HG03060 (cell line): ENCODE measurements around the gene CDCA3.

Experiments used
- ATAC-seq: cut with Tn5 transposase; IDR thresholded peaks from one replicate; pipeline ENCODE4 v1.9.1; 2021; ENCODE audit warnings: low read depth, moderate number of reproducible peaks; ENCODE audit not compliant: unreplicated experiment

Gene CDCA3

DNA sequence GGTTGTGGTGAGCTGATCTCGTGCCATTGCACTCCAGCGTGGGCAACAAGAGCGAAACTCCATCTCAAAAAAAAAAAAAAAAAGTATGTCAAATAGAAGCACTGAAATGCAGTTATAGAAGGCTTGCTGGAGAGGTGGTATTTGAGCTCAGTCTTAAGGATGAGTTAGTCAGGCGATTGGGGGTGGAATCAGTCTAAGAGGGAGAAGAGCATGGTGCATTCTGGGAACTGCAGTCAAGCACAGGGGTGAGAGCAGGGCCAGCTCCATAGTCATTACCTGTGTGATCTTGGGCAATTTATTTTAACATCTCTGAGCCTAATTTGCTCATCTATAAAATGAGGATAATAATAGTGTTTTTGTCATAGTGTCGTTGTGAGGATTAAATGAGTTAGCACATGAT, 16.2 kb downstream of the CDCA3 start:
- no peak for ATAC-seq

DNA sequence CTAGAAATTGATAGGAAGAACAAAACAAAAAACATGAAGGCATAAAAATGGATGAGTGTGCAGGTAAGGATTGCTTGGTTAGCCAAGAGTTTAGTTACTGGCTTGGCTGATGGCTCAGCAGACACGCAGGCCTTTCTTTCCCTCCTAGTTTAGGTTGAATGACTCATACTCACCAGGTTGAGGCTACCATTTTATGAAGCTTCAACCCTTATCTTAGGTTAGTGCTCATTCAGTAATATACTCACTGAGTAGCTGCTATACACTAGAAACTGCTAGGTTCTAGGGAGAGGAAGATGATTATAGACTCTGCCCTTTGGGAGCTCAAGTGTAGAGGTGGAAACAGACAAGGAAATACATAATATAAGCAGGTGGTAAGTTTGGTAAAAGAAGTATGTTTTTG, 16.8 kb downstream of the CDCA3 start:
- no peak for ATAC-seq

DNA sequence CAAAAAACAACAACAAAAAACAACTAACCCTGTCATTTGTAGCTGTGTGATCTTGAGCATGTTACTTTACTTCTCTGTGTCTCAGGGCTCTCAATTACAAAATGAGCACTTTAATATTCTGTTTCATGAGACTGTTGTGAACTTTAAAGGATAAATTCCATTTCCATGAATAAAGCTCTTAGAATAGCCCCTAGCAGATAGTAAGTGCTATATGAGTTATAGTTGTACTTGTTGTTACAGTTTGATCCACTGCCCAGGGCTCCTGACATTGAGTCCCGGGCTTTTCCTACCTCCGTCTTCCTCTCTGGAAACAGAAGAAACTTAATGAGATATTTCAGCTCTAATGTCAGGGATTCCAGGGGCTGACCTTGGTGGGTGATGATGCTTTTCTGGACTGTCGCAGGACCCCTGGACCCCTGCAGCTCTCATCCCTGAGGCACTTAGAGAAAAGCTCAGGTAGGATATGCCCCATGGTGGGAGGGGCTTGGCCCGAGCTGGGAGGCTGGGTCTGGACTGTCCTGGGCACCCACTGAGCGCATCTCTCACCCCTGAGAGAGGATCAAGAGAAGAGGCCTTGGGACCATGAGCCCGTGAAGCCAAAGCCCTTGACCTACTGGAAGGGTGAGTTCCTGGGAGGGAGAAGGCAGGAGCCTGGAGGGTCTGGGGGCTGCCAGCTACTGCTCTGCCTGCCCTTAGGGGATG, 17.7 kb downstream of the CDCA3 start:
- ATAC-seq = no peak

DNA sequence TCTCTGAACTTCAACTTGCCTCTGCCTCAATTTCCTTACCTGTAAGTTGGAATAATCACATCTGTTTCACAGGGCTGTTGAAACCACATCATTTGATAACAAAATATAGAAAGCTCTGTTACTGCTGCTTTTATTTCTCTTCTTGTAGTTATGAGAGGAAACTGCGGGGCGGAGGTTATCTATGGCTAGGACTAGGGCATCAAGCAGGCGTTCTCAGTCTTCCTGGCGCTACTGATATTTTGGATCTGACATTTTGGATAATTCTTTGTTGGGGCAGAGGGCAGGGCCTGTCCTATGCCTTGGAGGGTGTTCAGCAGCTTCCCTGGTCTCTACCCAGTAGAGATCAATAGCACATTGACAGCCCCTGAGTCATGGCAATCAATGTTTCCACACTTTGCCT, 19.0 kb downstream of the CDCA3 start:
- no peak for ATAC-seq

DNA sequence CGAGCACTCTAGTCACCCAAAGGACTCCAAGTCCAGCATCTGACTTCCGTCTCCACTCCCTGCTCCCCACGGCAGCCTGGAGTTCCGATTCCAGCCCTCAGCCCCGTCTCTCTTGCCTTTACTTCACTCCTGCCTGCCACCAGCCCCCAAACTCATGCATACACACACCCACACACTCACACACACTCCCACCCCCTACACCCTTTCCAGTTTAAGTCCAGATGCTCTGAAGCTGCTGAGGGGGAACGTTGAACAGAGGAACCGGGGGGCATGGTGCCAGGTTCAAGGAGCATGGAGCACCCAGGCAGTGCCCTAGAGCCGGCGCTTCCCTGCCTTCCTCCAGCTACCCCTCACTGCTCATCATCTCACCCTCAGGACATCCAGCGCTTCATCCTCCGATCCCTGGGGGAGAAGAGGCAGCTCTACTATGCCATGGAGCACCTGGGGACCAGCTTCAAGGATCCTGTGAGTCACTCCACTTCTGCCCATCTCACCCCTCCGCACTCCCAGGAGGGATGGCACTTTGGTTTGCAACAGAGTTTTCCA, 19.6 kb downstream of the CDCA3 start:
- no peak for ATAC-seq

DNA sequence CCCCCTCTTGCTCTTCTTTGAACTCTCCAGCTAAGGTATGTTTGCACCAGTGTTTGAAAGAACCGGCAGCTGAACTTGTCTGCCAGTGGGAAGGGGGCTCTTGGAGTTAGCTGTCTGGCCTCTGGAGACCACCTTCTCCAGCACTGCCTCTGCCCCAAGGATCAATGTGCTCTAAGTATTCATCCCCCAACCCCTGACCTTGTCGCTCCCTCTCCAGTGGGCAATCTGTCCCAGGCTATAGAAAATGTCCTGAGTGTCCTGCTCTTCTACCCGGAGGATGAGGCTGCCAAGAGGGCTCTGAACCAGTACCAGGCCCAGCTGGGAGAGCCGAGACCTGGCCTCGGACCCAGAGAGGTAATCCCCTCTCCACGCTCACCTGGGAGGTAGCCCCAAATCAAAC, 20.1 kb downstream of the CDCA3 start:
- no peak for ATAC-seq

DNA sequence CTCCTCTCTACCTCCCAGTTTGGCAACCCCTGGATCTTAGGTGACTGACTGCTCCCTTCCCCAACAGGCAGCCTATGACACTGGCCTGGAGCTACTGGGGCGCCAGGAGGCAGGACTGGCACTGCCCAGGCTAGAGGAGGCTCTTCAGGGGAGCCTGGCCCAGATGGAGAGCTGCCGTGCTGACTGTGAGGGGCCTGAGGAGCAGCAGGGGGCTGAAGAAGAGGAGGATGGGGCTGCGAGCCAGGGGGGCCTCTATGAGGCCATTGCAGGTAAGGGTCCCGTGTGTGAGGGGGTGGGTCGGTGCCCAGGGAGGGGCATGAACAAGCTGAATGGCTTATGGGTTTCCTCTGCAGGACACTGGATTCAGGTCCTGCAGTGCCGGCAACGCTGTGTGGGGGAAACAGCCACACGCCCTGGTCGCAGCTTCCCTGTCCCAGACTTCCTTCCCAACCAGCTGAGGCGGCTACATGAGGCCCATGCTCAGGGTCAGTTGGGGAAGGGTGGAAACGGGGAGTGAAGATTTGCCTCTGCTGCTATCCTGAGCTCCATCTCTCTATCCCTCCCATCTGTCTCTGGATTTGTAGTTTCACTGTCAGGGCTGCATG, 20.7 kb downstream of the CDCA3 start:
- ATAC-seq = no peak

DNA sequence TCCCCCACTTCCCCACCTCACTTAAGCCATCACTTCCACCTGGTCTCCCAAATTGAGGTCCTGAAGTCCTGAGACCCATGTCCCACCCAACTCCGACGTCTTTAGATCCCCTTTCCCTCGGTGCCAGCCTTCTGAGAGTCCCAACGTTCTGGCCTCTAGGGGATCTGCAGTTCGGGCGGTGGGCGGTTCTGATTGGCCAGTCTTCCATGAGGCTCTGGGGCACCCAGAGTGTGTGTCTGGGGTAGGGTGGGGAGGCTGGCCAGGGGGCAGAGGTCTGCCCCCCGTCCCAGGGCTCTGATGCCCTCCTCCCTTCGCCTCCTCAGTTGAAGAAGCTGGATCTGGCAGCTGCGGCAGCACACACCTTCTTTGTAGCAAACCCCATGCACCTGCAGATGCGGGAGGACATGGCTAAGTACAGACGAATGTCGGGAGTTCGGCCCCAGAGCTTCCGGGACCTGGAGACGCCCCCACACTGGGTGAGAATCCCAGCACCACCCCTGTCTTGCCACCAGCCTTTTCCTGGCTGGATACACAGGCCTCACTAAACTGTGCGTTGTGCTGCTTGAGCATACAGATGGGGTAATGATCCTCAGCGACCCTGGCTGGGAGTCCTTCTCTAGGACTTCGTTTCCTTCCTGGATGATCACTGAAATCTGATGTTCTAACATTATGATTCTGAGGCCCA, 21.4 kb downstream of the CDCA3 start:
- ATAC-seq = no peak

DNA sequence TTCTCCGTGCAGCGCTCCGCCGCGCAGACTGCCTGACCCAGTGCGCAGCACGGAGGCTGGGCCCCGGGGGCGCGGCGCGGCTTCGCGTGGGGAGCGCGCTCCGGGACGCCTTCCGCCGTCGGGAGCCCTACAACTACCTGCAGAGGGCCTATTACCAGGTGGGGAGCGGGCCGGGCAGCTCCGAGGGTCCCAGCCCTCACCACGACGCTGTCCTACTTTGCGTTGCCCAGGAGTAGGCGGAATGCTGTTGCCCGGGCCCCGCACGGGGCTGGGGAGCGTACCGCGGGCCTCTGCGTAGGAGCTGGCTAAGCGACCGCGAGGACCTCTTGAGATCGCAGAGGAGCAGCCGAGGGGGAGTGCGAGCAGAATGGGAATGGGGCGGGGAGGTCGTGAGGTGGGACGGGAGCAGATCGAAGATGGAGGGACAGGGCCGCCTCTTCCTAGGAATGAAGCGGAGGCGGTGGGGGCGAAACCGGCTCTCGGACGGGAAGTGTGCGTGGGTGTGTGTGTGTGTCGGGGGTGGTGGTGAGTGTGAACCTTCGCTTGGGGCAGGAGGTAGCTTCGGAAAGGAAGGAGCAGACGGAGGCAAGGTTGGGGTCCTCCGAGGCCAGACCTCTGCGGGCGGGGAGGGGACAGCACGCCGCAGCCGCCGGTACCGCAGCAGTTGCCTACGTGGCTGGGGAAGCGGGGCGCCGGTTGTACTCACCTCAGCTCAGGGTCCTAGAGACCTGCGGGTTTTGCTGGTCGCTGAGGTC, 22.1 kb downstream of the CDCA3 start:
- no peak for ATAC-seq

DNA sequence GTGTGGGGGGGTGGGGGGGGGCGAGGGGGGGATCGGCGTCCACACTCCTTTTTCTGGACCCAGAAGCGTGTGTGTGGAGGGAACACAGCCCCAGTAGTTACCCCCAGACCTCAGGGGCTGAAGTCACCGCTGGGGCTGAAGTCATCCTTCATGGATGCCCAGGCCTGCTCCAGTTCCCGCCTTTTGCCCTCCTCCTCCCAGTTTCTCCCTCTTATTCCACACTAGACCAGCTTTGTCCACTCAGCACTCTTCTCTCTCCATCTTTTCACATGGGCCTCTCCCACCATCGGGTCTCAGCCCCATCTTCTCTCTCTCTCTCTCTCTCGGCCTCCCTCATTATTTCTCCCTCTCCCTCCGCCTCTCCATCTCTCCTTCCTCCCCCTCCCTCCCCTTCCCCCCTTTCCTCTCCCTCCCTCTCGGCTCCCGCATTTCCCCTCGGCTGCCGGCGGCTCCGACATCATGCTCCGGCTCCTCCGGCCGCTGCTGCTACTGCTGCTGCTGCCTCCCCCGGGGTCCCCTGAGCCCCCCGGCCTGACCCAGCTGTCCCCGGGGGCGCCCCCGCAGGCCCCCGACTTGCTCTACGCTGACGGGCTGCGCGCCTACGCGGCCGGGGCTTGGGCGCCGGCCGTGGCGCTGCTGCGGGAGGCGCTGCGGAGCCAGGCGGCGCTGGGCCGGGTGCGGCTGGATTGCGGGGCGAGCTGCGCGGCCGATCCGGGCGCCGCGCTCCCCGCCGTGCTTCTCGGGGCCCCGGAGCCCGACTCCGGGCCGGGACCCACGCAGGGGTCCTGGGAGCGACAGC, 22.9 kb downstream of the CDCA3 start, which contains the start of gene P3H3:
TSS of gene P3H3 (plus strand) at position 426 of the 799 bp plus-strand sequence. CDS start at position 460, 34 bp downstream.
- ATAC-seq = no peak

DNA sequence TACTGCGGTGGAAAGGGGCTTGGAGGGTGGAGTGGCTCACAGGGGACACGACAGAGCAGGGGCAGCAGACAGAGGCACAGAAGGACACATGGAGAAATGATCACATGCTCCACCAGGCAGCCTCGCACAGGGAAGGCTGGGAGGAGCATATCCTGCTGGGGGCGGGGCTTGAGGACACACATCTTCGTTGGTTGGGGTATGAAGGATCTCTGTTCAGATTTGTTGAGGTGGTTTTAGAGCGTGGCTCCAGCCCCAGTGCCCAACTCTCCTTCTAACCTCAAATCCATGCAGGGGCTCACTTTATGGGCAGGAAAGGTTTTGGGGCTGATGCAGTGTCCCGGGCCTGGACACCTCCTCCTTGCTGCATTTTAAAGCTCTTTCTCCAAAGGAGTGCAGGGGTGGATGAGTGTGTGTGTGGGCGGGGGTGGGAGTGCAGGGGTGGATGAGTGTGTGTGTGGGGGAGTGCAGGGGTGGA, 23.6 kb downstream of the CDCA3 start:
- no peak for ATAC-seq

DNA sequence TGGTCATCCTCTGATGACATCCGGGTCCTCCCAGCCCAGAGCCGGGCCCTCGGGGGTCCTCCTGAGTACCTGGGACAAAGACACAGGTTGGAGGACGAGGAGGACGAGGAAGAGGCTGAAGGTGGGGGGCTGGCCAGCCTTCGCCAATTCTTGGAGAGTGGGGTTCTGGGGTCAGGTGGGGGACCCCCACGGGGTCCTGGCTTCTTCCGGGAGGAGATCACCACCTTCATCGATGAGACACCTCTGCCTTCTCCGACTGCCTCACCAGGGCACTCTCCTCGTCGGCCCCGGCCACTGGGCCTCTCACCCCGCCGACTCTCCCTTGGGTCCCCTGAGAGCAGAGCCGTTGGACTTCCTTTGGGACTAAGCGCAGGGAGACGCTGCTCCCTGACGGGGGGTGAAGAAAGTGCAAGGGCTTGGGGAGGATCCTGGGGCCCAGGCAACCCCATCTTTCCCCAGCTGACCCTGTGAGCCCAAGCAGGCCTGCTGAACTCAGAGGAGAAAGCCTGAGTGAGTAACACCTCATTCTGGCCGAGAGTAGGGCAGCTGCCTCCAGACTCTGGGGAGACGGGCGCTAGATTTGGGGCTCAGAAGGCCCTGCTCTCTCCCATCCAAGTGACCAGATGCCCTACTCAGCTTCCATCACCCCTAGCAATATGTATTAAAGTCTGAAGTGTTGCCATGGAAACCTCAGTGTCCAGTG, 24.2 kb downstream of the CDCA3 start:
- no peak for ATAC-seq

DNA sequence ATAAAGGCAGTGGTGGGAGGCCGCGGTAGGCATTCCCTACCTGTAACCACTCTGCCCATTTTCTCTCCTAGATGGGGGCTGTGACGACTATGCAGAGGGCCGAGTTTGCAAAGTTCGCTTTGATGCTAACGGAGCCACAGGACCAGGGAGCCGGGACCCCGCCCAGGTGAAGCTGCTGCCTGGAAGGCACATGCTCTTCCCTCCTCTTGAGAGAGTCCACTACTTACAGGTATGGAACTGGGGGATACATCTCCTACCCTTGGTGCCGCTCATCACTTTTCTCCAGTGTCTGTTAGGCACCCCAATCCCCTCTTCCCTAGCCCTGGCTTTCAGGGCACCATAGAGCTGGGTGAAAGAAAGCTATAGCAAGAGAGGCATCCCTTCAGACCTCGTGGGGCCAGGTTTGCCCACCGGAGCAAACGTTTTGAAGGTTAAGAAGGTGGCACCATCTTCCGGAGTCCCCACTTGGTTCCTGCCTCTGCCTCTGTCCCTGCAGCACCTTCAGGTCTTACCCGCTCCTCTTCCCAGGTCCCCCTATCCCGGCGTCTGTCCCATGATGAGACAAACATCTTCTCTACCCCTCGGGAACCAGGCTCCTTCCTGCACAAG, 24.9 kb downstream of the CDCA3 start:
- ATAC-seq = no peak

DNA sequence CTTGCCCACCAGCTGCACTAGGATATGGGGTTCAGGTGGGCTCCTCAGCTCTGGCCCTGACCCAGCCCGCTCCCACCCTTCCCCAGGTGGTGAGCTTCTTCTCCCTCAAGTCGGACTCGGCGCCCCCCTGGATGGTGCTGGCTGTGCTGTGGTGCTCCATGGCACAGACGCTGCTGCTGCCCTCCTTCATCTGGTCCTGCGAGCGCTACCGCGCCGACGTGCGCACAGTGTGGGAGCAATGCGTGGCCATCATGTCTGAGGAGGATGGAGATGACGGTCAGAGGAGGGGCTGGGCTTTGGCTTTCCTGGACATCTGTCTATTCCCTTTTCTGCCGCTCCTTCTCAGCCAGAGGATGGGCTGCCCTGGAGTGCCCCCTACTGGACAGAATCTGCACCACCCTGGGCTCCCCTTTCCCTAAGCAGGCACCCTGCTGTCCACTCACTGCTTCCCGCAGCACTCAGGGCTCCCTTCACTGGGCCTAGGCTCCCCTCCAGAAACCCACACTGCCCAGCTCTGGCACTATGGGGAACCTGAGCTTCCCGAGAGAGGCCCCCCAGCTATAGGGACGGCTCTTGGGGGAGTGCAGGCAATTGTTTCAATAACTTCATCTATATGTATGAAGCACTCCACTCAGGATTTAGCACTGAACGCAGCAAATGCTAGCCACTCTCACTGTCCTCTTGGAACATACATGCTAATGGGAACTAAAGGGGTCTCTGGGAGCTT, 25.5 kb downstream of the CDCA3 start:
- ATAC-seq = no peak

DNA sequence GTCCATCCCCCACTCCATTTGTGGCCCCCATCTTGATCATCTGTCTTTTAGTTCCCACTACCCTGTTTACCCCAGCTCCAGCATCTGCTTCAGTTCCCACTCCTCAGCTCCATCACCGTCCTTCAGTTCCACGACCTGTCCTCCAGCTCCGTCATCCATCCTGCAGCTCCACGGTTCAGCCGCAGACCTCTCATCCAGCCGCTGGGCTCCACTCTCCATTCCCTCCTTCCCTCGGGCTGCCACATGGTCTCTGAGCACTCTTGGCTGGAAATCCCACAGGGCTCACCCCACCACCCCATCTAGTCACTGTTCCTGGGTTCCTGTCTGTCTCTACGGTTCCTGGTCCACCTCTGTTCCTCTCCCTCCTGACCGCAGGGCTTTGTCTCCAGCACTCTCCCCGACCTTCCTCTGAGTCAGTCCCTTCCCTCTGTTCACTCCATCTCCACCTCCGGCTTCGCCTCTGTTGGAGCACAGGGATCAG, 26.1 kb downstream of the CDCA3 start:
- no peak for ATAC-seq

DNA sequence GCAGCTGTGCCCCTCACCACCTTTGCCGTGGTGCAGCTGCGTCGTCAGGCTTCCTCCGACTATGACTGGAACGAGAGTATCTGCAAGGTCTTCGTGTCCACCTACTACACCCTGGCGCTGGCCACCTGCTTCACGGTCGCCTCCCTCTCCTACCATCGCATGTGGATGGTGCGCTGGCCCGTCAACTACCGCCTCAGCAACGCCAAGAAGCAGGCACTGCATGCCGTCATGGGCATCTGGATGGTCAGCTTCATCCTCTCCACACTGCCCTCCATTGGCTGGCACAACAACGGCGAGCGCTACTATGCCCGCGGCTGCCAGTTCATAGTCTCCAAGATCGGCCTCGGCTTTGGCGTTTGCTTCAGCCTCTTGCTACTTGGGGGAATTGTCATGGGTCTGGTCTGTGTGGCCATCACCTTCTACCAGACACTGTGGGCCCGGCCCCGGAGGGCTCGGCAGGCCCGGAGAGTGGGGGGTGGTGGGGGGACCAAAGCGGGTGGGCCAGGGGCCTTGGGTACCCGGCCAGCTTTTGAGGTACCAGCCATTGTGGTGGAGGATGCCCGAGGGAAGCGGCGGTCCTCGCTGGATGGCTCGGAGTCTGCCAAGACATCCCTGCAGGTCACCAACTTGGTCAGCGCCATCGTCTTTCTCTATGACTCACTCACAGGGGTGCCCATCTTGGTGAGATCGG, 26.9 kb downstream of the CDCA3 start:
- no peak for ATAC-seq
